Smooth muscle cell of bladder (primary cell): ENCODE measurements around the gene SYNM. TPM values are rescaled to one million over a fixed set of nuclear protein-coding genes. Genes with fewer than 3 reads are reported as not detected.

Experiments used
- total RNA-seq: library from RNA; depleted of rRNA; stranded (reverse); fragments of >200 nt; gene quantifications from 2 replicates; pipeline ENCODE4 v1.2.3, GENCODE V29; 2014

The SYNM gene
- total RNA-seq = 3.6 and 6.2 TPM in 2 replicates

GRCh38 chr15:99104788-99105513 lies at the start of gene SYNM:
Gene SYNM, plus strand, starts transcription at chr15:99105080. Its CDS starts 120 bp downstream, at chr15:99105200.

Other genes starting within 250 kb of the SYNM start
- not detected in 2 replicates for gene PGPEP1L, start 97.3 kb upstream of the SYNM start, total RNA-seq
- 25.2 and 26.5 TPM in 2 replicates for gene TTC23, start 144.5 kb downstream of the SYNM start, total RNA-seq
- gene LRRC28, start 146.4 kb downstream of the SYNM start, total RNA-seq = 13.3 and 14.5 TPM in 2 replicates